Glutamatergic neuron (in vitro differentiated cells): Measurements from ENCODE around the gene DPM2. TPM values are rescaled to one million over a fixed set of nuclear protein-coding genes. Genes with fewer than 3 reads are reported as not detected.

Experiments used
- total RNA-seq: library from RNA; stranded (reverse); fragmentation: NEBNext Ultra II Directional; extraction: Animal tissue kit (Norgen Biotek cat#: 25700); gene quantifications from one replicate; pipeline ENCODE4 v1.2.1, GENCODE V29; 2021; ENCODE audit not compliant: unreplicated experiment

Gene DPM2
- total RNA-seq, 1 donor from 2014 or later, result 35.3 TPM

Other genes starting within 250 kb of the DPM2 start
- gene CFAP157, start 230.9 kb downstream of the DPM2 start, total RNA-seq, result 0.61 TPM
- 10.1 TPM for gene PTRH1, start 222.2 kb downstream of the DPM2 start, total RNA-seq
- gene TTC16, start 221.8 kb downstream of the DPM2 start, total RNA-seq, result not detected
- 27.5 TPM for gene TOR2A, start 202.6 kb downstream of the DPM2 start, total RNA-seq
- gene SH2D3C, start 159.2 kb downstream of the DPM2 start, total RNA-seq, result 71.7 TPM
- gene CDK9, start 151.8 kb downstream of the DPM2 start, total RNA-seq, result 83.9 TPM
- gene FPGS, start 135.0 kb downstream of the DPM2 start, total RNA-seq, result 44.2 TPM
- not detected for gene ENG, start 83.2 kb downstream of the DPM2 start, total RNA-seq
- gene AK1, start 60.2 kb downstream of the DPM2 start, total RNA-seq, result 121 TPM
- 26.1 TPM for gene ST6GALNAC6, start 38.3 kb downstream of the DPM2 start, total RNA-seq
- 15.8 TPM for gene ST6GALNAC4, start 20.8 kb downstream of the DPM2 start, total RNA-seq
- gene PIP5KL1, start 7.1 kb downstream of the DPM2 start, total RNA-seq, result 11.9 TPM
- gene EEIG1, start 43.1 kb upstream of the DPM2 start, total RNA-seq, result 15.8 TPM
- gene NAIF1, start 129.5 kb upstream of the DPM2 start, total RNA-seq, result 6.2 TPM
- gene SLC25A25, start 130.4 kb upstream of the DPM2 start, total RNA-seq, result 33.0 TPM
- gene PTGES2, start 189.9 kb upstream of the DPM2 start, total RNA-seq, result 85.1 TPM
- not detected for gene LCN2, start 211.6 kb upstream of the DPM2 start, total RNA-seq
- 147 TPM for gene BBLN, start 222.4 kb upstream of the DPM2 start, total RNA-seq